HCT116 (cell line): ENCODE measurements around the gene NT5E. TPM values are rescaled to one million over a fixed set of nuclear protein-coding genes. Genes with fewer than 3 reads are reported as not detected.

Source experiments
- ATAC-seq: fragments of 200-7000 bp; cut with Tn5 transposase; 2 replicates; pipeline ENCODE4 v1.9.1; 2020; ENCODE audit warnings: mild to moderate bottlenecking, moderate library complexity
- BruUV-seq: library from RNA; stranded (reverse); fragments of 400-500 nt; replicated peaks from 2 replicates; lab custom pipeline; 2021; lab: Mats Ljungman, UMichigan
- CTCF ChIA-PET: fragments of 300-600 bp; sonication (Branson Sonifier 250); formaldehyde crosslinking; loops from one replicate; lab custom pipeline; 2021; ENCODE audit warnings: antibody characterized with exemption; lab: Charles Lee
- POLR2A ChIA-PET: fragments of 300-600, 350-600 bp; sonication (Branson Sonifier 250); formaldehyde crosslinking; loops from one replicate; lab custom pipeline; 2021; ENCODE audit warnings: antibody characterized with exemption; lab: Charles Lee
- RAD21 ChIA-PET, 2 experiments: fragments of 300-600 bp; sonication (Branson Sonifier 250); formaldehyde crosslinking; loops; one replicate each; lab custom pipeline; 2023; ENCODE audit warnings: low total read pairs in 2 of 2; ENCODE audit not compliant: uncharacterized antibody in 2 of 2, unreplicated experiment in 2 of 2, low non-redundant PET in 1 of 2; lab: Charles Lee
- DNase-seq: peaks from one replicate; pipeline ENCODE4 v3.0.0-alpha.2; 2010; ENCODE audit warnings: low read depth, low spot score
- H2AFZ ChIP-seq: fragments of 200-600 bp; shearing (Covaris generic), sonication (generic); 2 replicates; pipeline ENCODE4 v1.6.1; 2017; ENCODE audit warnings: low read depth, mixed run types, mixed read lengths, antibody characterized with exemption, low read length; ENCODE audit not compliant: poor library complexity, severe bottlenecking
- H3K27ac ChIP-seq: 2 replicates; pipeline ENCODE4 v1.5.1; 2012; ENCODE audit warnings: low read depth, low read length
- H3K27me3 ChIP-seq: fragments of 200-600 bp; sonication (generic); 2 replicates; pipeline ENCODE4 v1.6.1; 2016; ENCODE audit warnings: mixed run types, low read length, mixed read lengths; ENCODE audit not compliant: insufficient read depth
- H3K36me3 ChIP-seq, 2 experiments: fragments of 200-500 bp in 1 of 2; fragments of 200-600 bp in 1 of 2; sonication (Bioruptor generic) in 1 of 2; sonication (generic) in 1 of 2; 2 replicates each; pipeline versions ENCODE4 v1.5.1 to v1.6.1; 2014 to 2016; ENCODE audit warnings: low read length in 2 of 2, inconsistent platforms in 1 of 2, mixed read lengths in 1 of 2, mixed run types in 1 of 2; ENCODE audit not compliant: insufficient read depth in 2 of 2, control insufficient read depth in 1 of 2
- H3K4me1 ChIP-seq, 2 experiments: fragments of 200-600 bp in 1 of 2; sonication (generic) in 1 of 2; 2 replicates each; pipeline versions ENCODE4 v1.5.1 to v1.6.1; 2012 to 2017; ENCODE audit warnings: low read length in 2 of 2, inconsistent platforms in 1 of 2, mild to moderate bottlenecking in 1 of 2, mixed read lengths in 1 of 2, mixed run types in 1 of 2, moderate library complexity in 1 of 2; ENCODE audit not compliant: insufficient read depth in 2 of 2, control insufficient read depth in 1 of 2
- H3K4me2 ChIP-seq: fragments of 200-600 bp; sonication (generic); 2 replicates; pipeline ENCODE4 v1.6.1; 2017; ENCODE audit warnings: mixed run types, low read length, mixed read lengths
- H3K4me3 ChIP-seq, 2 experiments: fragments of 200-600 bp in 1 of 2; sonication (generic) in 1 of 2; replicated peaks in 1 of 2; 2 replicates each; pipeline ENCODE4 v1.5.1; 2011 to 2016; ENCODE audit warnings: low read length in 2 of 2, control low read depth in 1 of 2, low read depth in 1 of 2, mild to moderate bottlenecking in 1 of 2, mixed read lengths in 1 of 2, mixed run types in 1 of 2
- H3K79me2 ChIP-seq: fragments of 200-600 bp; sonication (generic); 2 replicates; pipeline ENCODE4 v1.6.1; 2017; ENCODE audit warnings: mild to moderate bottlenecking, mixed run types, low read length, moderate library complexity, mixed read lengths; ENCODE audit not compliant: insufficient read depth
- H3K9ac ChIP-seq: fragments of 200-600 bp; sonication (generic); 2 replicates; pipeline ENCODE4 v1.6.1; 2016; ENCODE audit warnings: low read length, mixed read lengths
- H3K9me2 ChIP-seq: fragments of 200-600 bp; sonication (generic), shearing (Covaris generic); 2 replicates; pipeline ENCODE4 v1.6.1; 2017; ENCODE audit warnings: mixed run types, mild to moderate bottlenecking, moderate library complexity; ENCODE audit not compliant: insufficient read depth
- H3K9me3 ChIP-seq, 2 experiments: fragments of 200-500 bp in 1 of 2; fragments of 200-600 bp in 1 of 2; sonication (Bioruptor generic) in 1 of 2; sonication (generic) in 1 of 2; 2 replicates each; pipeline ENCODE4 v1.6.1; 2014 to 2017; ENCODE audit warnings: low read length in 2 of 2, mixed read lengths in 2 of 2, inconsistent platforms in 1 of 2, low read depth in 1 of 2, mild to moderate bottlenecking in 1 of 2, mixed run types in 1 of 2, moderate library complexity in 1 of 2; ENCODE audit not compliant: control insufficient read depth in 1 of 2, insufficient read depth in 1 of 2
- H4K20me1 ChIP-seq: fragments of 200-600 bp; sonication (generic), shearing (Covaris generic); 2 replicates; pipeline ENCODE4 v1.6.1; 2017; ENCODE audit warnings: mixed run types, mild to moderate bottlenecking, moderate library complexity; ENCODE audit not compliant: insufficient read depth
- EZH2phosphoT487 ChIP-seq: fragments of 200-600 bp; IDR thresholded peaks from 2 replicates; pipeline ENCODE4 v1.6.1; 2018; ENCODE audit warnings: antibody characterized with exemption, borderline replicate concordance
- POLR2AphosphoS5 ChIP-seq: IDR thresholded peaks from 2 replicates; pipeline ENCODE4 v1.6.1; 2011; ENCODE audit warnings: mild to moderate bottlenecking, low read depth, low read length, moderate library complexity
- SRF ChIP-seq: IDR thresholded peaks from 2 replicates; pipeline ENCODE4 v1.6.1; 2012; ENCODE audit warnings: low read depth
- YY1 ChIP-seq: IDR thresholded peaks from 2 replicates; pipeline ENCODE4 v1.6.1; 2011; ENCODE audit warnings: low read length, low read depth, moderate library complexity, mild to moderate bottlenecking; ENCODE audit not compliant: insufficient replicate concordance; ENCODE audit errors: extremely low read depth
- intact Hi-C: fragments of 100-400 bp; cut with micrococcal nuclease; formaldehyde crosslinking; loops from 2 replicates; pipeline ENCODE4 v1.10.0; 2022
- total RNA-seq: library from RNA; stranded (reverse); gene quantifications from one replicate; pipeline ENCODE4 v1.2.1, GENCODE V29; 2021; ENCODE audit not compliant: unreplicated experiment
- TF ChIP-seq, protein P1 (sequence below): IDR thresholded peaks from 2 replicates; pipeline ENCODE4 v1.6.1; 2012; ENCODE audit warnings: low read depth

Gene NT5E
- total RNA-seq, 1 experiment from 2014 or later: 68.2 TPM

DNA sequence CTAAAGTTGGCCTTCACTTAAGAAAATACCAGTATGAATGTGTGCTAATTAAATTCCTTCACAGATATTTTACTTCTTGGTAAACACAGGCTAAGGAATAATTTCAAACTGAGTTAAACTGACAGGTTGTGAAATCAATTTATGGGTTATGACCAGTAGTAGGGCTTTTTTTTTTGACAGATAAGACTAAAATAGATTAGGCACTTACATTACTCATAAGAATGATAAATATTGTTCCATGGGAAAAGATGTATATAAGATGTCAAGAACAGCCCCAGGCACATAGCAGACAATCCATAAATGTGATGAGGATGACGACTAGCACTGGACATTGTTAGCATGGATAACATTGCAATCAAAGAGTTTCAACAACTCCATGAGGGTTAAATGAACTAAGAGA is 22.9 kb downstream of the NT5E start:
- TF ChIP-seq EZH2phosphoT487 (no peak), YY1 (no peak), SRF (no peak), POLR2AphosphoS5 (no peak)
- TF ChIP-seq, protein P1, sequence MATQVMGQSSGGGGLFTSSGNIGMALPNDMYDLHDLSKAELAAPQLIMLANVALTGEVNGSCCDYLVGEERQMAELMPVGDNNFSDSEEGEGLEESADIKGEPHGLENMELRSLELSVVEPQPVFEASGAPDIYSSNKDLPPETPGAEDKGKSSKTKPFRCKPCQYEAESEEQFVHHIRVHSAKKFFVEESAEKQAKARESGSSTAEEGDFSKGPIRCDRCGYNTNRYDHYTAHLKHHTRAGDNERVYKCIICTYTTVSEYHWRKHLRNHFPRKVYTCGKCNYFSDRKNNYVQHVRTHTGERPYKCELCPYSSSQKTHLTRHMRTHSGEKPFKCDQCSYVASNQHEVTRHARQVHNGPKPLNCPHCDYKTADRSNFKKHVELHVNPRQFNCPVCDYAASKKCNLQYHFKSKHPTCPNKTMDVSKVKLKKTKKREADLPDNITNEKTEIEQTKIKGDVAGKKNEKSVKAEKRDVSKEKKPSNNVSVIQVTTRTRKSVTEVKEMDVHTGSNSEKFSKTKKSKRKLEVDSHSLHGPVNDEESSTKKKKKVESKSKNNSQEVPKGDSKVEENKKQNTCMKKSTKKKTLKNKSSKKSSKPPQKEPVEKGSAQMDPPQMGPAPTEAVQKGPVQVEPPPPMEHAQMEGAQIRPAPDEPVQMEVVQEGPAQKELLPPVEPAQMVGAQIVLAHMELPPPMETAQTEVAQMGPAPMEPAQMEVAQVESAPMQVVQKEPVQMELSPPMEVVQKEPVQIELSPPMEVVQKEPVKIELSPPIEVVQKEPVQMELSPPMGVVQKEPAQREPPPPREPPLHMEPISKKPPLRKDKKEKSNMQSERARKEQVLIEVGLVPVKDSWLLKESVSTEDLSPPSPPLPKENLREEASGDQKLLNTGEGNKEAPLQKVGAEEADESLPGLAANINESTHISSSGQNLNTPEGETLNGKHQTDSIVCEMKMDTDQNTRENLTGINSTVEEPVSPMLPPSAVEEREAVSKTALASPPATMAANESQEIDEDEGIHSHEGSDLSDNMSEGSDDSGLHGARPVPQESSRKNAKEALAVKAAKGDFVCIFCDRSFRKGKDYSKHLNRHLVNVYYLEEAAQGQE: no peak
- intact Hi-C loops: no loop called here
- ChIA-PET CTCF (interaction anchor here (1.1 kb wide), 1 partner anchor 10 kb away, joined by 4 read pairs; no protein-coding TSS in a partner anchor), RAD21 (no interaction called here), POLR2A (interaction anchor here (1.1 kb wide), 1 partner anchor 8 kb away, joined by 4 read pairs; no protein-coding TSS in a partner anchor)
- Histone ChIP-seq H3K4me3 (no peak overlapping the region), H2AFZ (no peak overlapping the region), H3K27me3 (no peaks in the 10 kb centered on the region), H3K79me2 (no peaks in the 10 kb centered on the region), H3K9me3 (no peaks in the 10 kb centered on the region), H3K27ac (no peak overlapping the region), H3K36me3 (peaks cover 0 to 10% of the 10 kb centered on the region in 2 experiments; a peak in 2 of 4 replicates), H3K9ac (no peak overlapping the region), H3K4me2 (no peak overlapping the region), H3K4me1 (peaks cover 10 to 53% of the 10 kb centered on the region in 2 experiments), H3K9me2 (no peaks in the 10 kb centered on the region), H4K20me1 (no peaks in the 10 kb centered on the region)
- no TSS peak for BruUV-seq
- ATAC-seq: no peak
- no peak for DNase-seq
